VCaP (cell line): ENCODE data around the gene GPR108.
"Not testable (repeated sequence)": the region's sequence is repeated elsewhere in the genome, so short reads cannot be mapped to it uniquely, and the experiment has no call there.

Experiments used
- H3K27ac ChIP-seq: fragments of 450-650 bp; 2 replicates; pipeline ENCODE4 v1.5.1; 2017
- CTCF ChIP-seq: fragments of 450-650 bp; conservative IDR thresholded peaks from 2 replicates; pipeline ENCODE4 v1.5.1; 2017; ENCODE audit warnings: mild to moderate bottlenecking, moderate library complexity

The GPR108 gene

GRCh38 chr19:6773323-6773931, 36.0 kb upstream of the GPR108 start:
- H3K27ac ChIP-seq, result no peak overlapping the region

GRCh38 chr19:6772866-6773322, 35.5 kb upstream of the GPR108 start:
- TF ChIP-seq CTCF, result no peak
- no peak overlapping the region for H3K27ac ChIP-seq

More at GRCh38 chr19:6773323-6773931, 36.0 kb upstream of the GPR108 start:
- TF ChIP-seq CTCF, result no peak

DNA sequence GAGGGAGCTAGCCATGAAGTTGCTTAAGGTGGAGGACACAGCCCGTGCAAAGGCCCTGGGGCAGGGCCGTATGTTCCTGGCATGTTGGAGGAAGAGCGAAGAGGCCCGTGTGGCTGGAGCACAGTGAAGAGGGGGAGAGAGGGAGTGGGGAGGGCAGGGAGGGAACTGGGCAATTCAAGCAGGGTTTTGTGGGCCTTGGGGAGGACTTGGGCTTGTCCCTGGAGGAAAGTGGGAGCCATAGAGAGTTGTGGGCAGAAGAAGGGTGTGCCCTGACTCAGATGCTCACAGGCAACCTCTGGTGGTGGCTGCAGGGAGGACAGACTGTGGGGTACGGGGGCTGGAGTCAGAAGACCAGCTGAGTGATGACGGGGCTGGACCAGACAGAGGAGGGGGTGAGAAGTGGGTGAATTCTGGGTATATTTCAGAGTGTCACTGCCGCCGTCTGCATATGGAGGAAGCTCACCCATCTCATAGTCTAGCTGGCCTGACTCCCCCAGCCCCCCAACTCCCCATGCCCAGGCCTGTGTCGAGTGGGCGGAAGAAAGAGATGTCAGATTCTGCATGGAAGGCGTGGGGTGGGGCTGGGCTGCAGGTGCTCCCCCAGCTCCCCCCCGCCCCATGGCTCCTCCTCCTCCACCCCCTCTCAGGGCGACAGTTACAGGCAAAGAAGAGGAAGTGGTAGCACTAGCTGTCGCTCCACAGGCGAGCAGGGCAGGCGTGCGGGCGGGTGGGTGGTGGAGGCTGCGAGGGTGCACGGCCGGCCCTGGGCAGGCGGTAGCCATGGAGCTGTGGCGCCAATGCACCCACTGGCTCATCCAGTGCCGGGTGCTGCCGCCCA, 34.9 kb upstream of the GPR108 start, which contains the start of gene VAV1:
Gene VAV1 (plus strand): TSS at position 681 of the 838 bp plus-strand sequence. CDS start 100 bp downstream, at position 781.
- H3K27ac ChIP-seq, result no peak within 1 kb of the TSS
- no peak for TF ChIP-seq CTCF

DNA sequence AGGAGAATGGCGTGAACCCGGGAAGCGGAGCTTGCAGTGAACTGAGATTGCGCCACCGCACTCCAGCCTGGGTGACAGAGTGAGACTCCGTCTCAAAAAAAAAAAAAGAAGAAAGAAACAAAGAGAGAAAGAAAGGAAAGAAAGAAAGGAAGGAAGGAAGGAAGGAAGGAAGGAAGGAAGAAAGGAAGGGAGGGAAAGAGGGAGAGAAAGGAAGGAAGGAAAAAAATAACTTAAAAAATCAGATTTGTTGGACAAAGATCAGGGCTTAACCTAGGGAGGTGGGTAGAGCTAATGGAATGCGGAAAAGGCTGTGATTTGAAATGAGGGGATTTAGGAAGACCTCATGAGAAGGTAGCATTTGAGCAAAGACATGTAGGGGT, 34.3 kb upstream of the GPR108 start:
- H3K27ac ChIP-seq, result not testable (repeated sequence)

- no peak overlapping the region for H3K27ac ChIP-seq
- TF ChIP-seq CTCF, result no peak
These were observed 31.7 kb upstream of the GPR108 start for GRCh38 chr19:6769006-6769619.

- no peak for TF ChIP-seq CTCF
- no peak overlapping the region for H3K27ac ChIP-seq
These were observed 30.9 kb upstream of the GPR108 start for GRCh38 chr19:6768236-6768785.

DNA sequence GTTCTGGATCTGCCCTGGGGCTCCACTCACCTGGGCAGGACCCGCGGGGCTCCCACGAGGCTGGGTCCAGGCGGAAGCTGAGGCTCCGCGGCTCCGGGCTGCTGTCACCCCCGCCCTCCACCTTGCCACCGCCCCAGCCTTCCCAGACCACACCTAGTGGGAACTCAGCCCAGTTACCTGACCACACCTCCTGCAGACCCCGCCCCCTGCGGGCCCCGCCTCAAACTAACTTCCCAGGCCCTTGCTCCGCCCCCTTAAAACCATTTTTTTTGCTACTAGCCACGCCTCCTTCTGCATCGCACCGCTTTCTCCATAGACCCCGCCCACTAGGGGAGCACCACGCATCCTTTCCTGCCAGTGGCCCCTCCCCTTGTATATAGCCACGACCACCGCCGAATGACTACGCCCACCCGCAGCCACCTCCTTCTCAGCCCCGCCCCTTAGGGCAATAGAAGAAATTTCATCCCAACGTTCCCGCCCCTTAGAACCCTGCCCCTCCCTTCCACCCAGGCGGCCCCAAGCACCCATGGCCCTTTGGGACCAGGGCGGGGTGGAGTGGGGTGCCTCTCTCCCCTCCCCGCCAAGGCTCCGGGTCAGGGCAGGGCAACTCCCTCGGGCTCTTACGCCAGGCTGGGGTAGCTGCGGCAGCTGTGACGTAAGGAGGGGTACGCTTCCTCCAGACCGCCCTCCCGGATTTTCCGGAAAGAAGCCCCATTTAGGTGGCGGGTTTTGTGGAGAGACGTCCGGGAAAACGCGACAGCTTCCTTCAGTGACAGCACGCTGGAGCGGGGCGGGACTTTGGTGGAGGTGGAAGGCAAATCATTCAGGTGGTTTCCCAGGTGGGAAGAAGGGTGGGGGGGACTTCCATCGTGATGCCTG, 30.2 kb upstream of the GPR108 start, which contains the start of gene SH2D3A:
Gene SH2D3A (minus strand): TSS at position 79 of the 879 bp plus-strand sequence. CDS start 3,687 bp downstream, outside the sequence.
- 0 out of 2 replicates have a peak, but pooled peaks have one; percentile 6 for TF ChIP-seq CTCF
- peak within 1 kb of the TSS; percentile 55 for H3K27ac ChIP-seq
